HG03354 (cell line): ENCODE data around the gene ABLIM2.

Experiments
- ATAC-seq: cut with Tn5 transposase; IDR thresholded peaks from one replicate; pipeline ENCODE4 v1.9.1; 2021; ENCODE audit warnings: mild to moderate bottlenecking; ENCODE audit not compliant: unreplicated experiment, poor library complexity, severe bottlenecking

Gene ABLIM2

DNA sequence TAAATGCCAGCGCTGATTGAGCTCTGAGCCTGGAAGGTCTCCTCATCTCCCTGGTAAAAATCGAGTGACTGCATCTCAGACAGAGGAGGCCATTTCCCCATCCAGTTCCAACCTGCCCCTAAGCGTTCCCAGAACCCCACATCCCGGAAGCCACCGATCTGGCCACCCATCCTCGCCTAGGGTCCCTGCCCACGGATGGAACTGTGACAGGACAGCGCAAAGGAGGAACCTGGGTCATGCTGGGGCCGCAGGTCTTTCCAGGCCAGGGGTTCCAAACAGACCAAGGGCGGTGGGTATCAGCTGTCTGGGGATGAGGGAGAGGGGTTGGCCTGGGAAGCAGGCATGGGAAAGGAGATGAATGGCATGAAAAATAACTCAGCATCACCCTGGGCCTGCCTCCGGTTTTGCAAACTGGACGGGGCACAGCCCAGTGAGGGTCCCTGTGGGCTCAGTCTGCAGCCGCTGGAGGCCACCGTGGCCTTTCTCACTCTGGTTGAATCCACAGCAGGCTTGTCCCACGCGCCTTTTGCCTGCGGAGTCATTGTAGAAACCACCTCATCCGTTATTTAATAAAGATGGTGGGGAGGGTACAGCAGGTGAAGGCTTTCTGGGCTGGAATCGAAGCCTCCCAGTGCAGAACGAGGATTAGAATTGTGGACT, 49.1 kb downstream of the ABLIM2 start:
- ATAC-seq: no peak

DNA sequence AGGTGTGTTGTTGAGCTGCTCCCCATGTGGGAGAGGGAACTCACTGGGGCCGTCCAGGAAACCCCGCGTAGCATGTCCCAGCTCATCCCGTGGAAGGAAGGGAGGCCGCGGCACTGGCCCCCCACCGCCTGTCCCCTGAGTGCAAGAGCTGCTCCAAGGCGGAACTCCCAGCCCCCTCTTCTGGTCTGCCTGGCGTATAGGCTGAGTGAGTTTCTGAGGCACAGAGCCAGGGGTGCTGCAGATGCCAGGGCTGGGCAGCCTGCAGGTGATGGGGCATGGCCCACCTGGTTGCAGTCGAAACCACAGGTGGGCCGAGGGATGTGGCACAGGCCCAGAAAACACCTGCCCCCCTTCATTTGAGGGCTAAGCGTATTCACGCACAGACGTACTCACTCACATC, 49.6 kb downstream of the ABLIM2 start:
- no peak for ATAC-seq

DNA sequence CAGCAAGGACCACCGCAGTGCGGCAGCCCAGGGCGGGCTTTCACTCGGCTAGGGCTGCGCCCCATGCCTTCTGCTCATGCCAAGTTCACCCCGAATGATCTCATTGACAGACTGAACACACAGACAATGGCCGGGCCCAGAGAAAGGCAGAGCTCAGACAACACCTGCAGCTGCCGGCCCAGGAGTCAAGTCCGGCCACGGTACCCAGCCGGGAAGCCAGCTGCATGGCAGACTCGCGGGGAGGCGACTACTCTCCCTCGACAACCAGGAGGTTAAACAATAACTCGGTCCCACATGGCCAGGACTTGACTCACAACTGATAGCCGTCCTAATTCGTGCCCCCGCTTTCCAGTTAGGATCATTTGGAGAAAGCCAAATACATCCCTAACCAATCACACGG, 50.4 kb downstream of the ABLIM2 start:
- no peak for ATAC-seq

DNA sequence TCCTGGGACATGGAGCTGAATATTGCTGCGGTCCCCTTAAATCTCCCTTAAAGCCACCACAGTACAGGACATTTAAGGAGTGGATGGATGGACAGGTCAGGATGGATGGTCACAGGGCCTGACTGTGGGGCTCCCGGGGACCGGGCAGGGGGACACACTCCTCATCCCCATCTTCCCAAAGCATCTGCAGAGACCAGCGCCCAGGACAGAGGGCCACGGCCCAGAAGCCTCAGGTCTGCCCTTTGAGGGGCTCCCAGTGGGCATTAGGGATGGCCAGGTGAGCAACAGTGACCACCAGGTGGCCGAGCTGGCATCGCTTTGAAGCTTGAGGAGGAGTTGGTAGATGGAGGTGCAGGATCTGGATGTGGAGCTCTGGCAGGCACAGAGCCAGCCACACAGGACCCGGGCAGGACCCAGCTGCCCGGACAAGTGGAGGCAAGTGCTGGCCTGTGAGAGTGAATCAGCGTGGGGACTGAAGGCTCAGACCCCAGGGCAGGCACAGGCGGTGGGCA, 51.4 kb downstream of the ABLIM2 start:
- no peak for ATAC-seq

DNA sequence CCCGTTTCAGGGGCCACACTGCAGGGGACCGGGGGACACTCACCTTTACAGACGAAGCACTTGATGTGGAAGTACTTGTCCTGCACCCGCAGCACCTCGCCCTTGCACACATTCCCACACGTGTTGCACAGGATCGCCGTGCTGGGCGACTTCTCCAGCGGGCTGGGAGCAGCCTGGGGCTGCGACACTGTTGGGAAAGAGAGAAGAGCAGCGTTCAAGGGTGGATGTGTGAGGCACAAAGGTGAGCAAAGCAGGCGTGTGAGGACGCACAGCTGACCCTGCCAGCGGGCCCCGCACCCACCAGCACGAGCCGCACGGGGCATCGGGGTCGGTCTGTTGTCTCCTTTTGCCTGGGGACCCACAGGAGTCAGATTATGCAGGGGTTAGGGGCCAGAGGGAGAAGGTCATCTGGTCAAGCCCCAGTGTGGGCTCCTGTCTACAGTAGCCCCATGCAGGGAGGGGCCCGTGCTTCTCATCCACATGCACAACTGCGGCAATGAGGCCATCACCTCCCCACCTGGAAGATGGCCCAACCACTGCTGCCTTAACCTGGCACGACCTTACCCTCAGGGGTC, 52.1 kb downstream of the ABLIM2 start:
- ATAC-seq: no peak

DNA sequence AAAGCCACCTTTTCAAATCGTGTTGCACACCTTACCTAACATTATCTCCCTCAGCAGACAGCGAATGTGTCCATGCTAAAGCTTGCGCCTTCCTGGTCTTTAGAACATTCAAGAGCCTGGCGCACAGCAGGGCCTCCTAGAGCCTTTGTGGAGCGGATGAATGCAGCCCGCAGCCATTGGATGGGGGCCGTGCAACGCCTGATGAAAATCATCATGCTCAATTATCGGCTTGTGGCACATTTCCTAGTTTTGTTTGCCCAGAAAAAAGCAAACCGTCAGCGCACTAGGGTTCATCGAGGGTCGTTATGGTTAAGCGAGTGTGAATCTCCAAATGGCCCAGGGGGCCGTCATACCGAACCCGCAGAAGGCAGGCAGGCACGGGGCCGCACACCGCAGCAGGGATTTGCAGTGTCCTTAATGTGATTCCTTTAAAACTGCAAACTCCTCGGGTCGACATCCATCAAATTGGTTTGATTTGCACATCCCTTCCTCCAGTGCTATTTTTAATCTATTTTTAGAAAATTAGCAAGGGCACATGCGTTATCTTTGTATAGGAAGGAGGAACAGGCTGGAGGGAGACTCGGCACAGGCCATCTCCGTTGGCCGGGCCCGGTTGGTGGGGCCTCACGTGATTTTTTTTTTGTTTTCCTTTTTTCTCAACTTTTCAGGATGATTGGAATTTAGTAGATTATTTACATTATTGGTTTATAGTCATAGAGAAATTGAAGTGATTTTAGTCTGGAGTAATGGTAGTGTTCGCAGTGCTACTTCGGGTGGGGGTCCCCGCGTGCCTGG, 53.1 kb downstream of the ABLIM2 start:
- no peak for ATAC-seq

DNA sequence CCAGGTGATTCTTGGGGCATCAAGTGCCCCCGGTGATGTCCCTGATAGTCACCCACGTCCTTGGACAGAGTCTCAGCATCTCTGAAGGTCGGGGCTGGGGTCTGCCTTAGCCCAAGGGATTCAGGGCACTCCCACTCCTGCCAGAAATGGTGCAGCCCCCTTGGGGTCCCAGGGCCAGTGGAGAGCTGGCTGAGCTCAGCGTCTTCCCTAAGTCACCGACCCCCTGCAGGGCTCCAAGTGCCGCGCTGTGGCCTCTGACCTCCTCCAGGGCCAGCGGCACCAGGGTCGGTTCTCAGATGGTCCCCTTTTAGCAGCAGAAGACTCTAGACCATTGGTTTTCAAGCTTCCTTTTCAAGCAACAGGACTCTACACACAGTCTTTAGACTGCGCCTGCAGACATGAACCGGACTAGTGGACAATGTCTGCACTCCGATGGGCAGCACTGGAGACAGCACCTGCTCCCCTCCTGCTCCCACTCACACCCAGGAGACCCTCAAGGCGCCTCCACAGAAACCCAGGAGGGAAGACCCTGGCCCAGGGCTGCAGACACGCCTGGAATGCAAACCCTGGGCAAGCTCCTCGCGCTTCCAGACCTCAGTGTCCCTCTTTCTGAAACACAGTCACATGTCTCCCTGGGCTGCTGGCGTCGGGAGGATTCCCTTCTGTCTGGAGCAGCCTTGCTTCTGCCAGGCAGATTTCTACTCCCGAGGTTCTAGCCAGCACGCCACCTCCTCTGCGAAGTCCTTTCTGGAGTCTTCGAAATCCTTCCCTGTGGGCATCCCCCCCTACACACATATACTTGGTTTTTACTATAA, 53.9 kb downstream of the ABLIM2 start:
- no peak for ATAC-seq

DNA sequence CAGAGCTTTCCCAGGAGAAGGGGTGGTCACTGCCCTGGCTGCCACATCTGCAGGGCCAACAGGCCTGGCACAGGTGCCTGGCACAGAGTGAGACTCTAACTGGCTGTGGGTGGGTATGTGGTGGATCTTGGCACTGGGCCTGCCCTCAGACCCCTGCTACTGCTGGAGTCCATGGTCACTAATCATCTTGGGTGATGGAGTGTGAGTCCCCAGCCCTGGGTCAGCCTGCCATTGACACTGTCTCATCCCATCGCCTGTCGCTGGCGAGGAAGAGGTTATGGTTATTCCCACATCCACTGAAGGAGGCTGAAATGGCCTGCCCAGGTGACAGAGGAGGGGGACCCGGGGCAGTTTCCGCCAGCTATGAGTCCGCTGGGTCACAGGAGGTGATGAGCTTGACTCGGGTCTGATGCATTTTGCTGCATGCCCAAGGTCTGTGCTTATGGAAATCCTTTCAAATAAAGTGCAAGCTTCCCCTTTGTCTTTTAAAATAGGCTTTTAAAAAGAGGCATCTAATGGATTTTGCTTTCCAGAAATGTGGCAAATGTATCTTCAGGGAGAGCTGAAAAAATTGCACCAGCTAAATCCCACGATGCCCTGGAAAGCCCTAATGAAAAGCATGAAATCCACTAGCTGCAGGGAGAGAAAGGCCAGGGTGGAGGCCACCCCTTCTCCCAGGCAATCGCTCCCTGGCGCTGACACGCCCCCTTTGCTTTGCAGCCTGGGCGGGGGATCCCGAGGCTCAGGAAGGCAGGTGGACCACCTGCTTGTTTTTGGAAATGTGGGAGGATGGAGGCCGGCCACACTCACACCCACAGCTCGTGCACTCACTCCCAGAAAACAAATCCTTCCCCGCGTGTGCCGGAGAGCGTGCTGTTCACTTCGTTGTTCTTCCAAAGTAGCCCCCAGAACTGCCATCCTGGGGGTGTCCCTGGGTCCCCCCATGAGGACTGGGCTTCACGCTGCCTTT, 54.9 kb downstream of the ABLIM2 start:
- ATAC-seq: no peak

DNA sequence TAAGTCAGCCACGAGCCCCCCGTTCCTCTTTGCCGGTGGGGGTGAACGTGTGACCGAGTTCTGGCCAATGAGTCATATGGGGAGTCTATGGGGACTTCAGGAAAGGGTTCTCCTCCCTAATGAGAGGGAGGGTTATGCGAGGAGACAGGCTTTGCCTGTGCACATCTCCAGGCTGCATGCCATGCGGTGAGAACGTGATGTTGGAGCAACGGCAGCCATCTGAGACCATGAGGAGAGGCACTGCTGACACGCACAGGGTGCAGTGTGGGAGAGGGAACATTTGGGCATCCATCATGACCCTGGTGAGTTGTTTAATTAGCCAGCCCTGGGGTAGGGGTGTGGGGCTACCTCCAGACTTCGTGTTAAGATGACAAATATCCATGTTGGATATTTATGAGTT, 55.8 kb downstream of the ABLIM2 start:
- ATAC-seq: no peak

DNA sequence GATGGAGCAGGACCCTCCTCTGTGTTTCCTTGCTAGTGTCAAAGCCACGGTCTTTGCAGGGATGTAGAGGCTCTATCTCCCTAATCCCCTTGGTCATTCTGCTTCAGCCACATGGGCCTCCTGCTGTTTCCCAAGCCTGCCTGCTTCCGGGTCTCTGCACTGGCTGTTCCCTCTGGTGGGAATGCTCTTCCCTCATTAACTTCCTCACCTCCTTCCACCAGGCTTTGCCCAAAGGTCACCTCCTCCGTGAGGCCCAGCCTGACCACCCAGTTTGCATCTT, 56.6 kb downstream of the ABLIM2 start:
- ATAC-seq: no peak

DNA sequence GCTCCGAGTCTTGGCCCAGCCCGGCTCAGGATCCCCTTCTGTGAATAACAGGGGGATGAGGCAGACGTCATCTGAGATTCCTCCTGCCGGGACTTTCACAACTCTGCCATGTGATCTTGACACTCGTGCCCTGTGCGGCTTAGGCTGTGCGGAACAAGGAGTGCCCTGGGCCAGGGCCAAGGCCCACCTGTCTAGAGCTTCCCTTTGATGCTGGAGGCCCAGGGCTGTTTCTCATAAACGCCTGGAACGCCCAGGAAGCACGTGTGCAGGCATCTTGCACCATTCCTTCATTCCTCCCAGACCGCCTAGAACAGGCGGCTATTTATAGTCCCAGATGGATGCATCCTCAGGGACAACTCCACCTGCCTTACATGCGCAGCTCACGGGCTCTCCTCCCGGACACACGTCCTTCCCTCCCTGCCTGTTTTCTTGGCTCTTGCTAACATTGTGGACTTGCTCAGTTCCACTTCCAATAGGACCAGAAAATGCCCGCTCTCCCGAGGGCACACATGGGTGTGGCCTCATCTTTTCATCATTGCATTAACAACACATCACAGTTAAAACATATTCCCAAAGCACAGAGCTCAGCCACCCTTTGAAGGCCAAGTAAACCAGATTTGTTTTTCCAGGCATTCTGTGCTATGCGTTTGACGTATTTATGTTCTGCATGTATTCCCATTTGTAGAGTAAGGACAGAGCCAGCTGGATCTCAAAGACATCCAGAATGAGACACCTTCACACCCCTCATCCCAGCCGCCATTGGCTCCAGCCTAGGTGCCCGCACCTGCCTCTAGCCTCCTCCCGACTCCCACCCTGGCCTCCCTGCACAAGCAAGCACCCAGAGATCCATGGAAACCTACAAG, 57.2 kb downstream of the ABLIM2 start:
- no peak for ATAC-seq

DNA sequence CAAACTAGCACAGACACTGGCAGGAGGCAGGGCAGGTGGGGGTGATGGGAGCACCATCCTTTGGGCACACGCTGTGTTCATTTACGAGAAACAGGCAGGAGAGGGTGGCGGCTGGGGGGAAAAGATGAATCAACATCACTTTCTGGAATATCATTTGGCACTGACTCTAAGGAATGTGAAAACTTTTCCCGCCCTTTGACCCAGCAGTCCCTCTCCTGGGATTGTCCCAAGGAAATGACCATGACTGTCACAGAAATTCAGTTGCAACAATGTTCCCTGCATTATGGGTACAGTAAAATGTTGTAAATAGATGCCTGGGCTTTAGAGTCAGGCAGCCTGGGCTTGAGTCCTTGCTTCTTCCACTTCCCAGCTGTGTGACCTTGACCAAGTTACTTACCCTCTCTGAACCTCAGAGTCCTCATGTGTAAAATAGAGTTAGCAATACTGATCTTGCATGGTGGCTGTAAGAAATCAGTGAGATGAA, 58.6 kb downstream of the ABLIM2 start:
- ATAC-seq: no peak

DNA sequence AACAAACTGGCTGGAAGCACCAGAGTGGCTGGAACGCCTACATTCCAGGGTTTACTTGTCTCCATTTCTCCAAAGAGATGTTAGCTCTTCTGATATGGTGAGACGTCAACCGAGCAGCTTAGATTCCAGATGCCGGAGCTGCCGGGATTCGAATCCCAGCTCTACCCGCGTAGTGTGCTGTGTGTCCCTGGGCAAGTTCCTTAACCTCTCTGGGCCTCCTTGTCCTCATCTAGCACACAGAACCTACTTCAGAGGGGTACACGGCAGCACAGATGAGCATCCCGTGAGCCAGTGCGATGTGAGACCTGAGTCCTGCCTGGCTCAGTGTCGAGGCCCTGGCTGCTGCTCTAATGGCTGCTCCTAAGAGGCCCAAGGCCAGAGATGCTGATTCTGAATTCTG, 60.1 kb downstream of the ABLIM2 start:
- no peak for ATAC-seq

DNA sequence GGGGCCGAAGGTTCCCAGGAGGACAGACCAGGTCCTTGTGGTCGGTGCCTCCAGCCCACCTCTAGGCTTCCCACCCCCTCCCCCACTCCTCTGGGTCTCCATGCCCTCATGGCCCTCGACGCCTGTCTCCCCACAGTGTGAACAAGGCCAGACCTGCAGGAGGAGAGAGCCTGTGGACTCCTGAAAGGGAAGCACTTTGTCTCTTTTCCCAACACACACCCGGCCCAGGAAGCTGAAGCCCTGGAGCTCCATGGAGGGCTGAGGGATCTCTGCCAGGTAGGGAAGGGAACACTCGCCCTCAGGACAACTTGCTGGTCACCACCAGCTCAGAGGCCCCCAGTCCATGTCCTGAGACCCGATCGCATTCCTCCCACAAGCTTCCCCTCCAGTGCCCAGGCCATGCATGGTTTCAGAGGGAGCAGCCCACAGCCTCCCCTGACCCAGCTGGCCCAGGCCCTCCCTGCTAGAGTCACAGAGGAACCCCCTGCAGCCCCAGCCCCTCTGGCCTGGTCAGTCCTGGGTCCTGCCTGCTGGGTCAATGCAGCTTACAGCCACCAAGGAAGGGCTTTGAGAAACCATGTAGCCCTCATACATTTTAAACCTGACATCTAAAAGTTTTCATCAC, 60.8 kb downstream of the ABLIM2 start:
- no peak for ATAC-seq

DNA sequence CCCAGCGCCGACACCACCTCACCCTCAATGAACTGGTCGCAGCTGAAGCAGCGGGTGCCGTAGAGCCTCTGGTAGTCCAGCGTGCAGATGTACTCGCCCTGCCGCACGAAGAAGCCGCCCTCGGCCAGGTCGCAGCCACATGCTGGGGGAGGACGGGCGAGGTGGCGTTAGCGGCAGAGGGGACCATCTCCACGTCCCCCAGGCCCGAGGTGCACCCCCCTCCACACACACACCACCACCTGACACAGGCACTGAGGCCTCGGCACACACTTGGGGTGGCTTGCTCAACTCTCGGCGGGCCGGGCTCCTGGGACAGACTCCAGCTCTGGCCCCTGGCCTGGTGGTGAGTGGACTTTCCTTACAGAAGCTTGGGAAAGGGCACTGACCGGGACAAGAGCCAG, 61.5 kb downstream of the ABLIM2 start:
- ATAC-seq: no peak

DNA sequence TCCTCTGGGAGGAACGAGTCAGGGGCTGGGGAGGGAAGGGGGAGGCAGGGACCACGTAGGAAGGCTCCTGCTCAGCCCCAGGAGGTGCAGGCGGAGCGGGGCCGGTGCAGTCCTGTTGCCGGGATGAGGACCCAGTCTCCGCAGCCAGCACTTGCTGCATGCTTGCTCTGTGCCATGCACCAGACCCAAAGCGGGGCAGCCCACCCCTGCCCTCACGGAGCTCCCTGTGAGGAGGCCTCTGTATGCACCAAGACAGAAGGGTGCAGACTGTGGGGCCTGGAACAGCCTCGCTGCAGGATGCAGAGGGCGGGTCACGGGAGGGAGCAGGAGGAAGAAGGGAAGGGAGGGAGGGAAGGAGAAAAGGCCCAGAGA, 61.9 kb downstream of the ABLIM2 start:
- no peak for ATAC-seq

DNA sequence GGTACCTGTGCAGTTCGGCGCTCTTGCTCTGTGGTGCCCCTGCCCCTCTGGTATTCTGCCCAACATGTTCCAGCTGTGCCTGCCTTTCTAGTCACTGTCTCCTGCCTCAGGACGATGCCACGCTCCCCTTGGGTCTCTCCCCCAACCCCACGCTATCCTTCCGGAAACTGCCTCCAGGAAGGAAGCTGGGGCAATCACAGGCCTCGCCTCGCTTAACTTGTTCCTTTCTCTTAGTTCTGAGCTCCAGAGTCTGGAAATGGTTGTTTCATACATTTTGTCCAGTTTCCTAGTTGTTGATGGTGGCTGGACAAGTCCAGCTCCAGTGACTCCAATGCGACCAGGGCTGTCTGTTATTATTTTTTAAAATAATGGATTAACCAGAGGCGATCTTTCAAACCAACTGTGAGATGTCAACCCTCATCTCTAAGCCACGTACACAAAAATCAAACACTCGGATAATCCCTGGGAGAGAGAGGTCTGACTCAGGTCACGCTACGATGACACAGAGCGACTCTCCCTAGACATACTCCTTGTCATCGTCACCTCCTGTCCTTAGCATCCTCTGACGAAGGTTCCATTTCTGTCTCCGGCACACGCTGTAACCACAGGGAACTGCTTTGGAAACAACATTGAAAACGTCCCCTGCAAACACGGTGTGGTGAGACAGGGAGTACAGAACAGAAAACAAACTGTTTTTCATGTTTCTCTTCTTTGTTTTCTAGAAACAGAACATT, 62.5 kb downstream of the ABLIM2 start:
- no peak for ATAC-seq
